Activated CD4-positive, alpha-beta T cell treated with anti-CD3 and anti-CD28 coated beads for 36 hours (primary cell): ENCODE data around the gene SPTAN1. TPM values are rescaled to one million over a fixed set of nuclear protein-coding genes. Genes with fewer than 3 reads are reported as not detected.

Source experiments
- ATAC-seq: fragments of 200-7000 bp; cut with Tn5 transposase; one replicate; pipeline ENCODE4 v1.10.0; 2021; ENCODE audit warnings: mild to moderate bottlenecking, moderate library complexity
- CTCF ChIA-PET: fragments of 350-600 bp; sonication (Branson Sonifier 250); formaldehyde crosslinking; loops from one replicate; lab custom pipeline; 2021; ENCODE audit warnings: antibody characterized with exemption; lab: Charles Lee
- POLR2A ChIA-PET: fragments of 350-600 bp; sonication (Branson Sonifier 250); formaldehyde crosslinking; loops from one replicate; lab custom pipeline; 2021; ENCODE audit warnings: antibody characterized with exemption, inconsistent platforms; lab: Charles Lee
- DNase-seq: peaks from one replicate; pipeline ENCODE4 v3.0.0-alpha.2; 2020
- H3K27ac Mint-ChIP-seq: one replicate; pipeline ENCODE4 v1.8.0; 2021; ENCODE audit warnings: mixed read lengths
- H3K27me3 Mint-ChIP-seq: one replicate; pipeline ENCODE4 v1.8.0; 2021; ENCODE audit warnings: mixed read lengths
- H3K36me3 Mint-ChIP-seq: one replicate; pipeline ENCODE4 v1.8.0; 2021; ENCODE audit warnings: low read depth, mixed read lengths
- H3K4me1 Mint-ChIP-seq: one replicate; pipeline ENCODE4 v1.8.0; 2021; ENCODE audit warnings: mixed read lengths
- H3K4me3 Mint-ChIP-seq: one replicate; pipeline ENCODE4 v1.8.0; 2021; ENCODE audit warnings: mild to moderate bottlenecking, moderate library complexity, mixed read lengths
- H3K9me3 Mint-ChIP-seq: one replicate; pipeline ENCODE4 v1.8.0; 2021; ENCODE audit warnings: low read depth, mixed read lengths
- intact Hi-C, 2 experiments: fragments of 100-400 bp; cut with DNase I in 1 of 2; cut with micrococcal nuclease in 1 of 2; formaldehyde crosslinking; loops; one replicate each; pipeline versions ENCODE4 v1.14.2 to v1.15.1; 2022 to 2024; cut with DNase I, micrococcal nuclease
- total RNA-seq, 2 experiments: library from RNA; stranded (reverse); gene quantifications; one replicate each; pipeline ENCODE4 v1.2.3, GENCODE V29; 2021

SPTAN1 gene
- total RNA-seq, 2 experiments from 2014 or later: 192 to 269 TPM

DNA sequence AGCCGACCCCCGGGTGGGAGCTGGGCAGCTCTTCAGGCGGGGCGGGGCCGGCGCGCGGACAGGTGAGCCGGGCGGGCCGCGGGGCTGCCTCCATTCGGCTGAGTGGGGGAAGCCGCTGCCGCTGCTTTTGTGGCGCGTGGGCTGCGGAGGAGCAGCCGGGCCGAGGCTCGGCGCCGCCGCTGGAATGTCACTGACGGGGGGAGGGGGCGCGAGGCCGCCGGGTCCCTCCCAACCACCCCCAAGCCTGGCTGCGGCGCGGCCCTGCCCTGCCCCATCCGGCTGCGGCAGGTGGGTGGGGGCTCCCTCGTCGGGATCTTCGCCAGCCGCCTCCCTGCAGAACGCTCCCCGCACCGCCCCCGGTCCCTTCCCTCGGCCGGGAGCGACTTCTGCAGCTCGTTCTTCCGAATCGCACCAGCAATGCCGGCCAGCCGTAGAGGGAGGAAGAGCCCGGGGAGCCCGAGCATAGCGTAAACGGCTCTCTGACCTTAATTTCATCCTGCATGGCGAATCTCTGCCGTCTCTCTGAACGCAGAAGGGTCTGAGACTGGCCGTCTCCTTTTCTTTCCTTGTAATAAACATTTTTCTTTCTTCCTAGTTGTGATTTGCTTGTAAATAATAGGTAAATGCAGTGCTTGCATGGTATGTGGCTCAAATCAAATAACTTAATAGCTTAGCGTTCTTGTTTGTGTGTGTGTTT, 505 bp downstream of the SPTAN1 start:
- no peaks in the 10 kb centered on the region for H3K27me3 Mint-ChIP-seq
- intact Hi-C loops: loop anchor here (1.0 to 5.0 kb wide), 25 partner anchors 34 to 571 kb away; partner anchors contain the start of genes ODF2 (in 2 of the 2), URM1 (in 2 of the 2), ZDHHC12 (in 2 of the 2) and BBLN (in 1 of the 2)
- H3K36me3 Mint-ChIP-seq: peaks cover 2% of the 10 kb centered on the region
- no peaks in the 10 kb centered on the region for H3K9me3 Mint-ChIP-seq
- ChIA-PET CTCF (interaction anchor here (0.6 to 1.1 kb wide), 5 partner anchors 27 to 395 kb away, joined by 3 to 4 read pairs (median 3); partner anchors contain the start of genes DOLK, GLE1 and NUP188), POLR2A (interaction anchor here (0.6 to 2.2 kb wide), 8 partner anchors 12 to 475 kb away, joined by 3 to 13 read pairs (median 4); partner anchors contain the start of genes GLE1, SH3GLB2 and ZDHHC12)
- peak; percentile 71 for DNase-seq
- ATAC-seq: peak; percentile 14
- no peak overlapping the region for H3K4me3 Mint-ChIP-seq
- H3K27ac Mint-ChIP-seq: no peak overlapping the region
- peaks cover 37% of the 10 kb centered on the region for H3K4me1 Mint-ChIP-seq

DNA sequence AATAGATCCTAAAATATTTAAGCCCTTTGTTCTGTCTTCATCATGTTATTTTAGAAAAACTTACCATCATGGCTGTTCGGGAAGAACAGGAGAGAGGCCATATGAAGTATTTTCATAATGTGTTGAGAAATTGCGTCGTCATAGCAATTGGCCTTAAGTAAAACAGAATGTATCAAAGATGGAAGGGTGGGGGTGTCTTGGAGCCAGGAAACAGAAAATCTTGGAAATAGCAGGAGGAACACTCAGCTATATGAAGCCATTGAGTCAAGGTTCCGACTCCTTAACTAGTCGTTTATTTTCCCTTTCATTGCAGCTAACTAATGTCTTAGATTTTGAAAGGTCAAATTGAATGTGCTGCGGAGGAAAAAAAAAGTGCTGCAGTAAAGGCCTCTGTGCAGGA, 1.3 kb downstream of the SPTAN1 start:
- DNase-seq (no peak), ATAC-seq (no peak)
- CTCF ChIA-PET: interaction anchor here (0.6 to 1.4 kb wide), 3 partner anchors 41 to 394 kb away, joined by 3 to 4 read pairs (median 3); partner anchors contain the start of genes DOLK and NUP188
- H3K9me3 Mint-ChIP-seq: no peaks in the 10 kb centered on the region
- H3K4me1 Mint-ChIP-seq: peaks cover 46% of the 10 kb centered on the region
- peaks cover 2% of the 10 kb centered on the region for H3K36me3 Mint-ChIP-seq
- intact Hi-C loops: loop anchor here (1.0 to 5.0 kb wide), 12 partner anchors 34 to 571 kb away; partner anchors contain the start of genes DOLPP1 (in 1 of the 2), EEIG1 (in 1 of the 2), ENDOG (in 1 of the 2) and KYAT1 (in 1 of the 2)
- no peaks in the 10 kb centered on the region for H3K27me3 Mint-ChIP-seq
- POLR2A ChIA-PET: interaction anchor here (0.6 to 2.2 kb wide), 5 partner anchors 12 to 170 kb away, joined by 3 to 13 read pairs (median 4); partner anchors contain the start of genes GLE1 and ZDHHC12
- H3K4me3 Mint-ChIP-seq: no peak overlapping the region
- H3K27ac Mint-ChIP-seq: no peak overlapping the region

GRCh38 chr9:128554155-128554862, 1.9 kb downstream of the SPTAN1 start:
- H3K36me3 Mint-ChIP-seq: peaks cover 4% of the 10 kb centered on the region
- ChIA-PET POLR2A (interaction anchor here (0.7 to 2.2 kb wide), 3 partner anchors 49 to 170 kb away, joined by 4 to 13 read pairs (median 4); partner anchors contain the start of genes GLE1 and ZDHHC12), CTCF (interaction anchor here (0.7 to 1.4 kb wide), 2 partner anchors 134 to 905 kb away, joined by 3 to 4 read pairs; no protein-coding TSS in a partner anchor)
- H3K4me1 Mint-ChIP-seq: peaks cover 51% of the 10 kb centered on the region
- H3K9me3 Mint-ChIP-seq: no peaks in the 10 kb centered on the region
- no peak for ATAC-seq
- intact Hi-C loops: loop anchor here (2.0 to 5.0 kb wide), 8 partner anchors 33 to 572 kb away; partner anchors contain the start of genes EEIG1 (in 1 of the 2), KYAT1 (in 1 of the 2), LRRC8A (in 1 of the 2) and NAIF1 (in 1 of the 2)
- H3K27me3 Mint-ChIP-seq: no peaks in the 10 kb centered on the region
- DNase-seq: peak; percentile 58
- H3K27ac Mint-ChIP-seq: no peak overlapping the region
- no peak overlapping the region for H3K4me3 Mint-ChIP-seq

DNA sequence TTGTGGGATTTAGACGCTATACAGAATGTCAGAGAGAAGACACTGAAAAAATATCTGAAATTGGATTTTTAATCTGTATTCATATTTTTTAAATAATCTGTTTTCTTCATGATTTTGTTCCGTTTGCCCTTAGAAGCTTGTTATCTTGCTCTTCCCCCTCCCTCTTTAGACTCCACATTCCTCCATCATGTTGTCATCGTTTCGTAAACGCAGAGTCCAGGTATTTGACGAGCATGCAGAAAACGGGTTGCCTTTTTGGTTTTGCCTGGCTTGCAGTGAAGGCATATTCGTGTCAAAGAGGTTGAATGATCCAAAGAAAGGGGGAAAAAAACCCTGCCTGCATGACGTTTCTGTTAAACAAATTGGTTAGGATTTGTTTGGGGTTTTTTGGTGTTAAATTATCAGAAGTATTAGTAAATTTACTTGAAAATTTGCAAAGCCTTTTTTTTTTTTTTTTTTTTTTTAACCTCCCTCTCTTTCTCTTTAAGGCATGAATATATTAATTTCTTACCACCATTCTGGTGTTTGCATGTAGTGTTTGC, 2.9 kb downstream of the SPTAN1 start:
- H3K36me3 Mint-ChIP-seq: peaks cover 4% of the 10 kb centered on the region
- no peaks in the 10 kb centered on the region for H3K9me3 Mint-ChIP-seq
- POLR2A ChIA-PET: interaction anchor here (0.6 kb wide), 1 partner anchor 463 kb away, joined by 6 read pairs; no protein-coding TSS in a partner anchor
- no peak overlapping the region for H3K4me3 Mint-ChIP-seq
- DNase-seq (no peak), ATAC-seq (no peak)
- no peaks in the 10 kb centered on the region for H3K27me3 Mint-ChIP-seq
- peaks cover 42% of the 10 kb centered on the region for H3K4me1 Mint-ChIP-seq
- CTCF ChIA-PET: interaction anchor here (0.7 to 1.2 kb wide), 3 partner anchors 9 to 904 kb away, joined by 3 to 4 read pairs (median 3); no protein-coding TSS in a partner anchor
- intact Hi-C loops: loop anchor here in 1 of 2 experiments (2.0 kb wide), 1 partner anchor 130 kb away; no protein-coding TSS in a partner anchor
- H3K27ac Mint-ChIP-seq: no peak overlapping the region

- no peaks in the 10 kb centered on the region for H3K27me3 Mint-ChIP-seq
- H3K4me3 Mint-ChIP-seq: no peak overlapping the region
- ATAC-seq (no peak), DNase-seq (no peak)
- peaks cover 4% of the 10 kb centered on the region for H3K36me3 Mint-ChIP-seq
- POLR2A ChIA-PET: no interaction called here
- no peak overlapping the region for H3K27ac Mint-ChIP-seq
- H3K9me3 Mint-ChIP-seq: no peaks in the 10 kb centered on the region
- H3K4me1 Mint-ChIP-seq: peaks cover 33% of the 10 kb centered on the region
- intact Hi-C loops: no loop called here
- CTCF ChIA-PET: interaction anchor here (0.9 to 1.1 kb wide), 3 partner anchors 10 to 261 kb away, joined by 3 read pairs; no protein-coding TSS in a partner anchor
Observed at GRCh38 chr9:128556276-128556675, 3.9 kb downstream of the SPTAN1 start.

DNA sequence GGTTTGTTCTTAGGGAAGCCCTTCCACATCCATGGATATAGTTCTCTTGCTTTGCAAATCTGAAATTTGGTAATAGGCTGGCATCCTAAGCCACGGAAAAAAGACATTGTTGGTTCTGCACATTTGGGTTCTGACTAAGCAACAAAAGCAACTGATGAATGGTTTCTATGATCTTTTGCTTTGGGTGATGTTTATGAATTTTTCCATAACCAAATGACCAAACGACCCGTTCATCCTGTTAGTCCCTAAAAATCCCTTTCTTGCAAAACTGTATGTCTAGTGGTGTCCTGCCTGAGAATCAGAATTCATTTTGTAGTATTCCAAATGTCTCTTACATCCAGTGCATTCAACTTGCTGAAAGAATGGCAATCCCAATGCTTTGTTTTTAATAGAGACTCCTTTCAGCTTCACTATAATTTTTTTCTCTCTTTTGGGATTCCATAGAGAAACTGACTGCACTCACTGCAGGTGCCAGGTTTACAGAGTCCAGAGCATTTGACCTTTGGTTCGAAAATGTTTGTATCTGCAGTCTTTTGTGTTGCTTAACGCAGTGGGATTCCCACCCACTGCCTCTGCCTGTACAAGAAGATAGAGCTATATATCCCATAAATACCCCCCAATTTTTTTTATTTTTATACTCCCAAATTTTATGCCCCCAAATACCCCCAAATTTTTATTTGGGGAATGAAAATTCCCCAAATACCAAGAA, 4.7 kb downstream of the SPTAN1 start:
- H3K27ac Mint-ChIP-seq: no peak overlapping the region
- DNase-seq (no peak), ATAC-seq (no peak)
- no peaks in the 10 kb centered on the region for H3K27me3 Mint-ChIP-seq
- ChIA-PET POLR2A (no interaction called here), CTCF (interaction anchor here (0.6 to 1.1 kb wide), 2 partner anchors 145 to 307 kb away, joined by 3 read pairs; no protein-coding TSS in a partner anchor)
- intact Hi-C loops: no loop called here
- no peak overlapping the region for H3K4me3 Mint-ChIP-seq
- peaks cover 6% of the 10 kb centered on the region for H3K36me3 Mint-ChIP-seq
- peaks cover 29% of the 10 kb centered on the region for H3K4me1 Mint-ChIP-seq
- no peaks in the 10 kb centered on the region for H3K9me3 Mint-ChIP-seq

- ATAC-seq (peak; percentile 70), DNase-seq (peak; percentile 79)
- intact Hi-C loops: no loop called here
- peaks cover 8% of the 10 kb centered on the region for H3K36me3 Mint-ChIP-seq
- no peaks in the 10 kb centered on the region for H3K27me3 Mint-ChIP-seq
- H3K4me1 Mint-ChIP-seq: peaks cover 29% of the 10 kb centered on the region
- H3K9me3 Mint-ChIP-seq: no peaks in the 10 kb centered on the region
- CTCF ChIA-PET: interaction anchor here (1.0 kb wide), 1 partner anchor 9 kb away, joined by 3 read pairs; no protein-coding TSS in a partner anchor
- POLR2A ChIA-PET: interaction anchor here (0.7 to 0.8 kb wide), 4 partner anchors 9 to 138 kb away, joined by 3 to 4 read pairs (median 3); no protein-coding TSS in a partner anchor
- H3K27ac Mint-ChIP-seq: peak overlapping the region; percentile 56
- no peak overlapping the region for H3K4me3 Mint-ChIP-seq
Observed at GRCh38 chr9:128558431-128559310, 6.3 kb downstream of the SPTAN1 start.

- H3K9me3 Mint-ChIP-seq: no peaks in the 10 kb centered on the region
- H3K36me3 Mint-ChIP-seq: peaks cover 29% of the 10 kb centered on the region
- H3K27me3 Mint-ChIP-seq: no peaks in the 10 kb centered on the region
- intact Hi-C loops: no loop called here
- H3K4me1 Mint-ChIP-seq: peaks cover 11% of the 10 kb centered on the region
- no peak overlapping the region for H3K27ac Mint-ChIP-seq
- CTCF ChIA-PET: interaction anchor here (0.6 to 1.1 kb wide), 4 partner anchors 32 to 441 kb away, joined by 3 to 4 read pairs (median 4); no protein-coding TSS in a partner anchor
- ATAC-seq (no peak), DNase-seq (no peak)
- POLR2A ChIA-PET: interaction anchor here (0.7 kb wide), 1 partner anchor 12 kb away, joined by 7 read pairs; no protein-coding TSS in a partner anchor
- no peak overlapping the region for H3K4me3 Mint-ChIP-seq
Observed at GRCh38 chr9:128565578-128565977, 13.2 kb downstream of the SPTAN1 start.

DNA sequence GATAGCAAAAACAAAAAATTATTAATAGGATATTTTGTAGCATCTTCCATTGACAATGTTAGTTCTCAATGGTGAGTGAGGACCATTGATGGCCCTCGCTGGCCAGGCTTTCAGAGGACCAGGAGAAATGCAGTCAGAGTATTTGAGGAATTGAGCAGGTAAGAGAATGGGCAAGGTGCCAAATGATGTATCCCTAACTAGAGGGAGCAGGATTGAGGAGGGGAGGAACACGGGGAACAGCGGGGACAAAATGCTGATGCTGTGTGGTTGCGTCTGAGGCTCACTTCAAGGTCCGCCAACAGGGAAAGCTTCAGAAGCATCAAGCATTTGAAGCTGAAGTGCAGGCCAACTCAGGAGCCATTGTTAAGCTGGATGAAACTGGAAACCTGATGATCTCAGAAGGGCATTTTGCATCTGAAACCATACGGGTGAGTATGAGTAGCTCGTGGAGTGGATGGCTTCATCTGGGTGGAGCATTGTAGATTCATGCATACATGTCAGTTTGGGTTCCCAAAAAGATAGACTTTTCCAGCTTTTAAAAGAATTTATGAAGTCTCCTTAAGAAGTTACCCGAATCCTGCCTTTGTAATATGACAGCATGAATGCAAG, 16.2 kb downstream of the SPTAN1 start:
- POLR2A ChIA-PET: interaction anchor here (1.0 kb wide), 1 partner anchor 207 kb away, joined by 6 read pairs; no protein-coding TSS in a partner anchor

More for the DNA sequence above, 16.2 kb downstream of the SPTAN1 start:
- no peaks in the 10 kb centered on the region for H3K27me3 Mint-ChIP-seq
- CTCF ChIA-PET: interaction anchor here (0.6 to 1.4 kb wide), 4 partner anchors 10 to 381 kb away, joined by 3 to 4 read pairs (median 3); no protein-coding TSS in a partner anchor
- no peak overlapping the region for H3K4me3 Mint-ChIP-seq
- ATAC-seq (peak; percentile 78), DNase-seq (no peak)
- peaks cover 34% of the 10 kb centered on the region for H3K36me3 Mint-ChIP-seq
- peaks cover 11% of the 10 kb centered on the region for H3K4me1 Mint-ChIP-seq
- peak overlapping the region; percentile 34 for H3K27ac Mint-ChIP-seq
- intact Hi-C loops: no loop called here
- no peaks in the 10 kb centered on the region for H3K9me3 Mint-ChIP-seq
